HepG2 (cell line): ENCODE results near the gene BIRC3. TPM values are rescaled to one million over a fixed set of nuclear protein-coding genes. Genes with fewer than 3 reads are reported as not detected.

Source experiments
- BHLHE40 ChIP-seq: IDR thresholded peaks from 2 replicates; pipeline ENCODE4 v1.6.1; 2011; ENCODE audit warnings: low read length, improper control_type of control experiment
- KLF11 ChIP-seq: IDR thresholded peaks from 2 replicates; pipeline ENCODE4 v1.6.1; 2016; ENCODE audit warnings: missing compliant biosample characterization
- MLXIP ChIP-seq: sonication (generic); formaldehyde crosslinking; IDR thresholded peaks from 2 replicates; pipeline ENCODE4 v1.9.0; 2021; ENCODE audit warnings: missing genetic modification reagents, borderline replicate concordance
- MXD4 ChIP-seq: IDR thresholded peaks from 2 replicates; pipeline ENCODE4 v1.6.1; 2016; ENCODE audit warnings: mild to moderate bottlenecking, missing biosample characterization, missing genetic modification reagents
- MYNN ChIP-seq: sonication (generic); formaldehyde crosslinking; IDR thresholded peaks from 2 replicates; pipeline ENCODE4 v1.4.0; 2020; ENCODE audit warnings: mild to moderate bottlenecking, low read depth, missing genetic modification reagents
- POLR2A ChIP-seq, 2 experiments: IDR thresholded peaks; 2 replicates each; pipeline ENCODE4 v1.6.1; 2011; ENCODE audit warnings: low read depth in 2 of 2, low read length in 2 of 2, mild to moderate bottlenecking in 1 of 2, moderate library complexity in 1 of 2; ENCODE audit not compliant: insufficient read depth in 1 of 2
- RERE ChIP-seq: IDR thresholded peaks from 2 replicates; pipeline ENCODE4 v1.6.1; 2016; ENCODE audit warnings: low read depth, missing genetic modification reagents, missing compliant biosample characterization
- SOX13 ChIP-seq, 3 experiments: fragments of 450-650 bp in 1 of 3; sonication (generic) in 1 of 3; formaldehyde crosslinking in 1 of 3; IDR thresholded peaks in 2 of 3; conservative IDR thresholded peaks in 1 of 3; 2 replicates each; pipeline versions ENCODE4 v1.5.0 to v1.6.1; 2016 to 2020; ENCODE audit warnings: antibody characterized with exemption in 1 of 3, mild to moderate bottlenecking in 1 of 3, missing compliant biosample characterization in 1 of 3, missing genetic modification reagents in 1 of 3, moderate library complexity in 1 of 3
- ZBTB38 ChIP-seq: sonication (generic); formaldehyde crosslinking; IDR thresholded peaks from 2 replicates; pipeline ENCODE4 v1.5.1; 2020; ENCODE audit warnings: mild to moderate bottlenecking, missing genetic modification reagents
- ZNF17 ChIP-seq: sonication (generic); formaldehyde crosslinking; IDR thresholded peaks from 2 replicates; pipeline ENCODE4 v1.5.0; 2020; ENCODE audit warnings: mild to moderate bottlenecking, missing genetic modification reagents
- ZNF431 ChIP-seq: sonication (generic); formaldehyde crosslinking; IDR thresholded peaks from 2 replicates; pipeline ENCODE4 v1.9.0; 2022; ENCODE audit warnings: missing genetic modification reagents, low read depth, mild to moderate bottlenecking, borderline replicate concordance
- polyA plus RNA-seq, 8 experiments: library from polyadenylated mRNA; depleted of rRNA in 3 of 8; stranded (reverse) in 7 of 8; unstranded in 1 of 8; fragments of >200 nt; fragmentation: Illumina TruSeq in 4 of 8; extraction: Trizol in 4 of 8; gene quantifications; 2 replicates each; pipeline versions ENCODE4 v1.2.1 to v1.2.3, GENCODE V29; 2011 to 2016; ENCODE audit warnings: low read depth in 4 of 8, missing spikeins in 1 of 8, mixed read lengths in 1 of 8; ENCODE audit not compliant: insufficient read depth in 1 of 8
- total RNA-seq, 5 experiments: library from RNA; depleted of rRNA; stranded (reverse); fragments of >200 nt; fragmentation: Illumina TruSeq; extraction: Trizol; gene quantifications; 2 replicates each; pipeline ENCODE4 v1.2.3, GENCODE V29; 2016; ENCODE audit warnings: low read depth in 1 of 5
- TF ChIP-seq, protein P1 (sequence below): sonication (generic); formaldehyde crosslinking; IDR thresholded peaks from 2 replicates; pipeline ENCODE4 v1.4.0; 2020; ENCODE audit warnings: missing genetic modification reagents, borderline replicate concordance
- TF ChIP-seq, protein P2 (sequence below): IDR thresholded peaks from 2 replicates; pipeline ENCODE4 v1.6.1; 2012; ENCODE audit warnings: low read depth, low read length, improper control_type of control experiment

Gene BIRC3
- total and polyA plus RNA-seq, 2 of the 13 experiments (the other 11 are each of a cell fraction or from before 2014, with no cell fraction given): 0.41 to 4.2 TPM

DNA sequence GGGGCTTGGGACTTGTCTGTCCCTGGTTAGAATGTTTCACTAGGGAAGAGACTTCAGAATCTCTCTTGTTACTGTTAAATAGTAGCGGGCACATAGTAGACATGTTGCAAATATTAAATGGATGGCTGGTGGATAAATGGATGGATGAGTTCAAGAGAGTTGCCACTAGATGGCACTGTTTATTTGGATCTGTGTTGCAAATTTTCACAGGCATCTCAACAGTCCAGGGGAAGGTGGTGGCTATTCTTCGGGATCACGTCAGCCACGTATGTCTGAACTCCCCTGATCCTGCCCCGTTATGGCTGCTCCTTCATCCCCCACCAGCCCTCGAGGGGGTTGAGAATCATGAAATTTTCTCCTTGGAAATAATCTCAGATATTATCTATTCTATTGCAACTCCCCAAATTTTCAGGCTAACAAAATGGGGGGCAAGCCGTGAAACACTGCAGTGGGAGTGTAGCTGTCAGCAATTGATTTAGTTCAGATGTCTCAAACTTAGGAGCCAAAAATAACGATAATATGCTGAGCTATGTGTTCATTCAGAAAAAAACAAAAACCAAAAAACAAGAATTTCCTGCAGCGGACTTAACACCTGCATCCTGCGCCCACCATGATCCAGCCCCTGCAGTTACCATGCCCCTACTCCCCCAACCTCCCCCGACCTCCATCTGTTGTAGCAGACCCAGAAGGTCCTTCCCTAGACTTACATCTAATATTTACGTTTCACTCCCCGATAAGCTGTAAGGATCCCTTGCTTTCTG lies 29.1 kb upstream of the BIRC3 start (continued):
- TF ChIP-seq MLXIP (CRISPR knock-in tag): no peak
- peak; percentile 50; the same call in 1 of the 2 replicates for TF ChIP-seq ZBTB38 (CRISPR knock-in tag)
- TF ChIP-seq RERE (CRISPR knock-in tag): no peak
- no peak for TF ChIP-seq MXD4 (CRISPR knock-in tag)
- TF ChIP-seq, protein P1, sequence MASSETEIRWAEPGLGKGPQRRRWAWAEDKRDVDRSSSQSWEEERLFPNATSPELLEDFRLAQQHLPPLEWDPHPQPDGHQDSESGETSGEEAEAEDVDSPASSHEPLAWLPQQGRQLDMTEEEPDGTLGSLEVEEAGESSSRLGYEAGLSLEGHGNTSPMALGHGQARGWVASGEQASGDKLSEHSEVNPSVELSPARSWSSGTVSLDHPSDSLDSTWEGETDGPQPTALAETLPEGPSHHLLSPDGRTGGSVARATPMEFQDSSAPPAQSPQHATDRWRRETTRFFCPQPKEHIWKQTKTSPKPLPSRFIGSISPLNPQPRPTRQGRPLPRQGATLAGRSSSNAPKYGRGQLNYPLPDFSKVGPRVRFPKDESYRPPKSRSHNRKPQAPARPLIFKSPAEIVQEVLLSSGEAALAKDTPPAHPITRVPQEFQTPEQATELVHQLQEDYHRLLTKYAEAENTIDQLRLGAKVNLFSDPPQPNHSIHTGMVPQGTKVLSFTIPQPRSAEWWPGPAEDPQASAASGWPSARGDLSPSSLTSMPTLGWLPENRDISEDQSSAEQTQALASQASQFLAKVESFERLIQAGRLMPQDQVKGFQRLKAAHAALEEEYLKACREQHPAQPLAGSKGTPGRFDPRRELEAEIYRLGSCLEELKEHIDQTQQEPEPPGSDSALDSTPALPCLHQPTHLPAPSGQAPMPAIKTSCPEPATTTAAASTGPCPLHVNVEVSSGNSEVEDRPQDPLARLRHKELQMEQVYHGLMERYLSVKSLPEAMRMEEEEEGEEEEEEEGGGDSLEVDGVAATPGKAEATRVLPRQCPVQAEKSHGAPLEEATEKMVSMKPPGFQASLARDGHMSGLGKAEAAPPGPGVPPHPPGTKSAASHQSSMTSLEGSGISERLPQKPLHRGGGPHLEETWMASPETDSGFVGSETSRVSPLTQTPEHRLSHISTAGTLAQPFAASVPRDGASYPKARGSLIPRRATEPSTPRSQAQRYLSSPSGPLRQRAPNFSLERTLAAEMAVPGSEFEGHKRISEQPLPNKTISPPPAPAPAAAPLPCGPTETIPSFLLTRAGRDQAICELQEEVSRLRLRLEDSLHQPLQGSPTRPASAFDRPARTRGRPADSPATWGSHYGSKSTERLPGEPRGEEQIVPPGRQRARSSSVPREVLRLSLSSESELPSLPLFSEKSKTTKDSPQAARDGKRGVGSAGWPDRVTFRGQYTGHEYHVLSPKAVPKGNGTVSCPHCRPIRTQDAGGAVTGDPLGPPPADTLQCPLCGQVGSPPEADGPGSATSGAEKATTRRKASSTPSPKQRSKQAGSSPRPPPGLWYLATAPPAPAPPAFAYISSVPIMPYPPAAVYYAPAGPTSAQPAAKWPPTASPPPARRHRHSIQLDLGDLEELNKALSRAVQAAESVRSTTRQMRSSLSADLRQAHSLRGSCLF (CRISPR knock-in tag): no peak
- no peak for TF ChIP-seq SOX13 (IDR thresholded peaks at IDR 0.05)
- 0 out of 4 replicates have a peak, but pooled peaks of 1 of the 2 experiments have one; percentile 8 for TF ChIP-seq SOX13 (CRISPR knock-in tag; conservative IDR thresholded peaks at IDR 0.05 in 1 of 2, IDR thresholded peaks at IDR 0.05 in 1 of 2)
- TF ChIP-seq POLR2A (IDR thresholded peaks at IDR 0.05; ENCODE audit: insufficient read depth in 1 of 2, low read depth in 2 of 2, low read length in 2 of 2): no peak
- no peak for TF ChIP-seq ZNF17 (CRISPR knock-in tag)
- TF ChIP-seq KLF11 (CRISPR knock-in tag): no peak
- no peak for TF ChIP-seq ZNF431 (CRISPR knock-in tag)
- no peak for TF ChIP-seq BHLHE40
- no peak for TF ChIP-seq MYNN (CRISPR knock-in tag)
- TF ChIP-seq, protein P2, sequence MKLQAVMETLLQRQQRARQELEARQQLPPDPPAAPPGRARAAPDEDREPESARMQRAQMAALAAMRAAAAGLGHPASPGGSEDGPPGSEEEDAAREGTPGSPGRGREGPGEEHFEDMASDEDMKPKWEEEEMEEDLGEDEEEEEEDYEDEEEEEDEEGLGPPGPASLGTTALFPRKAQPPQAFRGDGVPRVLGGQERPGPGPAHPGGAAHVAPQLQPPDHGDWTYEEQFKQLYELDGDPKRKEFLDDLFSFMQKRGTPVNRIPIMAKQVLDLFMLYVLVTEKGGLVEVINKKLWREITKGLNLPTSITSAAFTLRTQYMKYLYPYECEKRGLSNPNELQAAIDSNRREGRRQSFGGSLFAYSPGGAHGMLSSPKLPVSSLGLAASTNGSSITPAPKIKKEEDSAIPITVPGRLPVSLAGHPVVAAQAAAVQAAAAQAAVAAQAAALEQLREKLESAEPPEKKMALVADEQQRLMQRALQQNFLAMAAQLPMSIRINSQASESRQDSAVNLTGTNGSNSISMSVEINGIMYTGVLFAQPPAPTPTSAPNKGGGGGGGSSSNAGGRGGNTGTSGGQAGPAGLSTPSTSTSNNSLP: 0 out of 2 replicates have a peak, but pooled peaks have one; percentile 47
